Measurements from ENCODE around the gene CYTIP. TPM values are rescaled to one million over a fixed set of nuclear protein-coding genes. Genes with fewer than 3 reads are reported as not detected.

CYTIP gene
- total and polyA plus RNA-seq, 12 donors: 0.73 to 13.7 (median 1.6) TPM

DNA sequence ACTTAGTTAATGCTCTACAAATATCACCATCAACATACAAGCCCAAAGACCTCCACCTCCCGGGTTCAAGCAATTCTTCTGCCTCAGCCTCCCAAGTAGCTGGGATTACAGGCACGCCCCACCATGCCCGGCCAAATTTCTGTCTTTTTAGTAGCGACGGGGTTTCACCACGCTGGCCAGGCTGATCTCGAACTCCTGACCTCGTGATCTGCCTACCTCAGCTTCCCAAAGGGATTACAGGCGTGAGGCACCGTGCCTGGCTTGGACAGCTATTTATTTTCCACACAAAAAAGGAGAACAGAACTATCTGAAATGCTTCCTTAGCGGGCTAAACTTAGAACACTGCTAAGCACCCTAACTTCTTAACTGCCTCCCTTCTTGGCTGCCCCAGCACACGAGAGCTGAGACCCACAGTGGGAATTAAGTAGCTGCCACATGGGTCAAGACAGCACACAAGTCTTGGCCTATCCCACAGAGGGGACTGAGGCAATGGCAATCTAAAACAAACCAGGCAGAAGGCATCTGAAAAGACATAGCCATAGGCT is 24.8 kb downstream of the CYTIP start:
- Histone ChIP-seq H3K4me3 (no peak overlapping the region), H3K36me3 (peaks cover 0 to 56% (median 0%) of the 10 kb centered on the region in 9 donors), H3K4me1 (peaks cover 0 to 81% (median 0%) of the 10 kb centered on the region in 9 donors), H3K9me3 (peaks cover 0 to 15% (median 0%) of the 10 kb centered on the region in 11 donors), H3K27ac (peak overlapping the region in 2 of 10 donors; percentile 23 to 91), H3K27me3 (no peaks in the 10 kb centered on the region)
- intact Hi-C loops (cut with DNase I): no loop called here
- ATAC-seq (no peak), DNase-seq (no peak)
- TF ChIP-seq, protein P1, sequence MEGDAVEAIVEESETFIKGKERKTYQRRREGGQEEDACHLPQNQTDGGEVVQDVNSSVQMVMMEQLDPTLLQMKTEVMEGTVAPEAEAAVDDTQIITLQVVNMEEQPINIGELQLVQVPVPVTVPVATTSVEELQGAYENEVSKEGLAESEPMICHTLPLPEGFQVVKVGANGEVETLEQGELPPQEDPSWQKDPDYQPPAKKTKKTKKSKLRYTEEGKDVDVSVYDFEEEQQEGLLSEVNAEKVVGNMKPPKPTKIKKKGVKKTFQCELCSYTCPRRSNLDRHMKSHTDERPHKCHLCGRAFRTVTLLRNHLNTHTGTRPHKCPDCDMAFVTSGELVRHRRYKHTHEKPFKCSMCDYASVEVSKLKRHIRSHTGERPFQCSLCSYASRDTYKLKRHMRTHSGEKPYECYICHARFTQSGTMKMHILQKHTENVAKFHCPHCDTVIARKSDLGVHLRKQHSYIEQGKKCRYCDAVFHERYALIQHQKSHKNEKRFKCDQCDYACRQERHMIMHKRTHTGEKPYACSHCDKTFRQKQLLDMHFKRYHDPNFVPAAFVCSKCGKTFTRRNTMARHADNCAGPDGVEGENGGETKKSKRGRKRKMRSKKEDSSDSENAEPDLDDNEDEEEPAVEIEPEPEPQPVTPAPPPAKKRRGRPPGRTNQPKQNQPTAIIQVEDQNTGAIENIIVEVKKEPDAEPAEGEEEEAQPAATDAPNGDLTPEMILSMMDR (IDR thresholded peaks at IDR 0.05): no peak
- 84 to 91% methylated on average over 12 of the region's 12 CpGs for WGBS, 2 donors

DNA sequence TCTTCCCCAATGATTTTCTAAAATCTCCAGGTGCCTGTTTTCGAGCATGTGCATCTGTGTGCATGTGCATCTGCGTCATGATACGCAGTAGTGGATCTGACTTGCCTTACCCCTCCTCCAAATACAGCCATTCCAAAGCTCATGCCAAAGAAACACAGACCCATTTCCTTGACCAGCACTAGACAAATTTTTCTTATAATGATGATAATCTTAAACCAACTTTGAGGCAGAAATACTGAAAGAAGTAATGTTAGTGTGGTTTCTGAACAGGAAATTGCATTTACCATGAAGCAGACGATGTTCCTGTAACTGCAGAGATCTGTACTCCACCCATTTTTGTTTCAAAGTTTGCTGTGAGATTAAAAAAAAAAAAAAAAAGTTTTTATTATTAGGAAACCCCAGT is 25.6 kb downstream of the CYTIP start:
- TF ChIP-seq, protein P1 (IDR thresholded peaks at IDR 0.05): no peak
- Histone ChIP-seq H3K9me3 (peaks cover 0 to 12% (median 0%) of the 10 kb centered on the region in 11 donors), H3K27ac (peak overlapping the region in 1 of 10 donors; percentile 91), H3K4me1 (peaks cover 0 to 89% (median 0%) of the 10 kb centered on the region in 9 donors), H3K27me3 (no peaks in the 10 kb centered on the region), H3K36me3 (peaks cover 0 to 49% (median 0%) of the 10 kb centered on the region in 9 donors), H3K4me3 (peak overlapping the region in 1 of 10 donors; percentile 19)
- DNase-seq (no peak), ATAC-seq (no peak)
- intact Hi-C loops (cut with DNase I): no loop called here
- WGBS, 2 donors: 73 to 75% methylated on average over 4 of the region's 4 CpGs

DNA sequence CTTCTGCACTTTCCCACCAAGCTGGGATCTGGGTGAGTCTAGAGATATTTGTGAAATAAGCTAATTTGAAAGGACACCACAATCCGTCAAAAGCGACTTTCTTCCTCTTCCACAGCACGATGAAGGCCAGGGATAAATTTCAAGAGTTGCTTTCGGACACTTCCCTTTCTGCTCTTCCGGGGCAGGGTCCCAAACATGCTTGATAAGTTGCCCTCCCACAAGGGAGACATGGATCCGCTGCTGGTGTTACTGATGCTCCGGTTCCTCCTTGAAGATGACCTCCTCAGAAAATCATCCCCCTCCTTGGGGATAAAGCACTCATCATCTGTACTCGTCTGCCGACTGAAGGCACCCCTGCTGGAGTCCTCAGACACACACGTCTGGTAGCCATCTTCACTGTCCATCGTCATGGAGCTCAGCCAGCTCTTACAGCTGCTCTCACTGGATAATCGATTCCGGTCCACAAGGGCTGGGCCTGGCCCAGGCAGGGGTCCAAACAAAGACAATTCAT is 28.2 kb downstream of the CYTIP start:
- Histone ChIP-seq H3K27me3 (no peaks in the 10 kb centered on the region), H3K36me3 (peaks cover 0 to 25% (median 0%) of the 10 kb centered on the region in 9 donors), H3K9me3 (no peaks in the 10 kb centered on the region), H3K27ac (peak overlapping the region in 1 of 10 donors; percentile 91), H3K4me3 (no peak overlapping the region), H3K4me1 (peaks cover 0 to 96% (median 0%) of the 10 kb centered on the region in 9 donors)
- DNase-seq: no peak
- peak in 2 of 8 donors; percentile 31 to 43 for ATAC-seq
- TF ChIP-seq, protein P1 (IDR thresholded peaks at IDR 0.05): no peak
- intact Hi-C loops (cut with DNase I): no loop called here
- WGBS, 2 donors: 69 to 79% methylated on average over 13 of the region's 13 CpGs

GRCh38 chr2:157414050-157414449 is 29.8 kb downstream of the CYTIP start:
- peaks cover 0 to 84% (median 0%) of the 10 kb centered on the region in 9 donors for H3K4me1 ChIP-seq
- H3K36me3 ChIP-seq: peaks cover 0 to 25% (median 0%) of the 10 kb centered on the region in 9 donors
- no peaks in the 10 kb centered on the region for H3K9me3 ChIP-seq
- intact Hi-C loops (cut with DNase I): no loop called here
- TF ChIP-seq, protein P1 (IDR thresholded peaks at IDR 0.05): no peak
- 44 to 72% methylated on average over 1 of the region's 1 CpG for WGBS, 2 donors
- peak in 5 of 8 donors; percentile 20 to 61 (median 46) for ATAC-seq
- DNase-seq: no peak
- no peak overlapping the region for H3K4me3 ChIP-seq
- no peaks in the 10 kb centered on the region for H3K27me3 ChIP-seq
- peak overlapping the region in 1 of 10 donors; percentile 91 for H3K27ac ChIP-seq

Measured in heart right ventricle (tissue), 16 donors.